Muscle of arm (tissue), 14 donors: ENCODE measurements around the gene SPHK2. TPM values are rescaled to one million over a fixed set of nuclear protein-coding genes. Genes with fewer than 3 reads are reported as not detected.
"Not testable (repeated sequence)": the region's sequence is repeated elsewhere in the genome, so short reads cannot be mapped to it uniquely, and the experiment has no call there.

ENCODE experiments used
- DNase-seq: peaks from one replicate; pipeline ENCODE4 v3.0.0-alpha.2; 2013
- long read RNA-seq, 11 donors: transcript quantifications; one replicate each; lab custom pipeline, GENCODE V29; 2026
- polyA plus RNA-seq, 12 donors: library from polyadenylated mRNA; unstranded; fragments of 120-200 nt; gene quantifications; one replicate each; pipeline ENCODE4 v1.2.1, GENCODE V29; 2013; ENCODE audit not compliant: insufficient read length in 12 of 12

Gene SPHK2
- polyA plus RNA-seq, result 10 to 100 TPM in 2 of 12 donors, 1 to 10 TPM in 9, not detected in 1; 5.5 to 27.2 (median 7.2) TPM
- long read RNA-seq, donor 1, transcript SPHK2-207 (1 exons, 1,786 nt), result major isoform, 5 of 7 reads
- long read RNA-seq, donor 1, partial matches to known transcripts, result 0 of 7 reads
- long read RNA-seq, donor 1, other reads (novel, unspliced or antisense), result 0 of 7 reads
- long read RNA-seq, donor 2, partial matches to known transcripts, result 0 of 6 reads
- long read RNA-seq, donor 2, other reads (novel, unspliced or antisense), result 5 of 6 reads
- long read RNA-seq, donor 3, partial matches to known transcripts, result 0 of 3 reads
- long read RNA-seq, donor 3, other reads (novel, unspliced or antisense), result 0 of 3 reads
- long read RNA-seq, donor 4, partial matches to known transcripts, result 0 of 2 reads
- long read RNA-seq, donor 4, other reads (novel, unspliced or antisense), result 0 of 2 reads
- long read RNA-seq, donor 5, partial matches to known transcripts, result 0 of 4 reads
- long read RNA-seq, donor 5, other reads (novel, unspliced or antisense), result 0 of 4 reads
- long read RNA-seq, donor 6, partial matches to known transcripts, result 0 of 3 reads
- long read RNA-seq, donor 6, other reads (novel, unspliced or antisense), result 0 of 3 reads
- long read RNA-seq, donor 7, partial matches to known transcripts, result 0 of 4 reads
- long read RNA-seq, donor 7, other reads (novel, unspliced or antisense), result 0 of 4 reads
- long read RNA-seq, donor 8, partial matches to known transcripts, result 0 of 3 reads
- long read RNA-seq, donor 8, other reads (novel, unspliced or antisense), result 0 of 3 reads
- long read RNA-seq, donor 9, partial matches to known transcripts, result 0 of 1 reads
- long read RNA-seq, donor 9, other reads (novel, unspliced or antisense), result 0 of 1 reads
- long read RNA-seq, donor 10, partial matches to known transcripts, result 6 of 22 reads
- long read RNA-seq, donor 10, other reads (novel, unspliced or antisense), result 15 of 22 reads
- long read RNA-seq, donor 11, partial matches to known transcripts, result 0 of 6 reads
- long read RNA-seq, donor 11, other reads (novel, unspliced or antisense), result 5 of 6 reads

- peak; percentile 100 for DNase-seq
Observed at GRCh38 chr19:48618916-48619691, at the start of gene SPHK2, which contains the start of gene RPL18. Gene SPHK2 (plus strand): TSS chr19:48619506. CDS start chr19:48620515, 1,009 bp downstream. Gene RPL18 (minus strand): TSS chr19:48619178. CDS start chr19:48619143, 35 bp downstream.

- peak; percentile 52 for DNase-seq
Observed at GRCh38 chr19:48569814-48570213, 49.5 kb upstream of the SPHK2 start.

- DNase-seq, result no peak
Observed at GRCh38 chr19:48571378-48572162, 47.7 kb upstream of the SPHK2 start.

DNA sequence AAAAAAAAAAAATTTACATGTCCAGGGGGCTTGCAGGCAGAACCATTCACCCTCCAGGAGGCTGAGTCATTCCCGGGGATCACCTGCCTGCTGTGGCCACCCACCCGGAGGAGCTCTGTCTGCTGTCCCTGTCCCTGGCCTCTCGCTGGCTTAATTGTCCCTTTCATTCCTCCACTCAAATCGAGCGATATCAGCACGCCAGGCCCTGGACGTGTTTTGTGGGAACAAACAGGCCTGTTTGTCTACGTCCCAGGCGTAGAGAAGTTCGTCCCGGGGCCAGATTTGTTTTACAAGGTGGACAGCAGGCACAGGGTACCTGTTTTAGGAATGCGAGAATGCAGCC is 46.2 kb upstream of the SPHK2 start:
- DNase-seq, result no peak

DNA sequence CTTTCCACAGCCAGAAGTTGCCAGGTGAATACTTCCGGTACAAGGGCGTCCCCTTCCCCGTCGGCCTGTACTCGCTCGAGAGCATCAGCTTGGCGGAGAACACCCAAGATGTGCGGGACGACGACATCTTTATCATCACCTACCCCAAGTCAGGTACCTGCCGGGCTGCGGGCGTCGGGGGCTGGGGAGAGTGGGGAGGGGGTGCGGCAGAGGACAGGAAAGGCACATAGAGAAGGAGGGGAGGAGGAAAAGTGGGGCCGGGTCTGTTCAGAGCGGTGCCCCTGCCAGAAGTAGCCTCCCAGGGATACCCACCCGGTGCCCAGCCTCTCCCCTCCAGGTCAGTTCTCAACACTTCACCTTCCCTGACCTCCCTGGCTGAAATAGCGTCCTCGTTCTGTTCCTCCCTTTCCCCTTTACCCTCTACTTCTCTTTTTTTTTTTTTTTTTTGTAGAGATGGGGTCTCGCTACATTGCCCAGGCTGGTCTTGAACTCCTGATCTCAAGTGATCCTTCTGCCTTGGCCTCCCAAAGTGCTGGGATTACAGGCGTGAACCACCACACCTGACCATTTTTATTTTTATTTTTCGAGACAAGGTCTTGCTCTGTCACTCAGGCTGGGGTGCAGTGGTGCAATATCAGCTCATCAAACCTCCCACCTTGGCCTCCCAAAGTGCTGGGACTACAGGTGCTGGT is 43.2 kb upstream of the SPHK2 start:
- DNase-seq, result no peak

DNA sequence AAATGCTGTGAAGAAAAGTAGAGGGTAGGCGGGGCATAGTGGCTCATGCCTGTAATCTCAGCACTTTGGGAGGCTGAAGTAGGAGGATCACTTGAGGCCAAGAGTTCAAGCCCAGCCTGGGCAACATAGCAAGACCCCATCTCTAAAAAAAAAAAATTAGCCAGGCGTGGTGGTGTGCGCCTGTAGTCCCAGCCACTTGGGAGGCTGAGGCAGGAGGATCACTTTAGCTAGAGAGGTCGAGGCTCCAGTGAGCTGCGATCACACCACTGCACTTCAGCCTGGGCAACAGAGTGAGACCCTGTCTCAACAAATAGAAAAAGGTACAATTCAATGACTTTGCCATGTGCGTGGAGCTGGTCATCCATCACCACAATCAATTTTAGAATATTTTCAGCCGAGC is 41.4 kb upstream of the SPHK2 start:
- DNase-seq, result not testable (repeated sequence)

DNA sequence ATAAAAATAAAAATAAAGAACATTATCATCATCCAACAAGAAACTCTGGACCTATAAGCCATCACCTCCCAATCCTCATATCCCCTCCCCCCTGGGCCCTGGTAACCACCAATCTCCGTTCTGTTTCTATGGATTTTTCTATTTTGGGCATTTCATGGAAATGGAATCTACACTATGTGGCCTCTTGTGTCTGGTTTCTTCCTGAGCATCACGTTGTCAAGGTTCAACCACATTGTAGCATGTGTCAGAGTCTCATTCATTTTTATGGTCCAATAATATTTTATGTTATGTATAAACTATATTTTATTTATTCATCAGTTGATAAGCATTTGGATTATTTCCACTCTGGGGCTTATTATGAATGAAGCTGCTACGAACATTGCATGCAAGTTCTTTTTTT is 40.4 kb upstream of the SPHK2 start:
- no peak for DNase-seq

DNA sequence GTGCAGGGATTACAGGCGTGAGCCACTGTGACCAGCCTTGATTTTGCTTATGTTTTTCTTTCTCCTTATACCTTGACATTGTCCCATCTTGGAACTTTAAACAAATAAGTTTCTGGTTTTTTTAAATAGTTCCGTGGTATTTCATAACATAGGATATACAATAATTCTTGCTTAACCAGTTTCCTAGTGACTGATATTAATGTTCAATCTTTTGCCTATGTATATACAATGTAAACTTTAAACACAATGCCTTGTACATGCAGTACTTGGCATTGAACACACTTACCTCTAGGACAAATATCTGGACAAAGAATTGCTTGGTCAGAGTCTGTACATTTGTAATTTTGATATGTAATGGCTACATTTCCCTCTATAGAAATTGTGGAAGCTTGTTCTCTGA is 37.1 kb upstream of the SPHK2 start:
- no peak for DNase-seq

DNA sequence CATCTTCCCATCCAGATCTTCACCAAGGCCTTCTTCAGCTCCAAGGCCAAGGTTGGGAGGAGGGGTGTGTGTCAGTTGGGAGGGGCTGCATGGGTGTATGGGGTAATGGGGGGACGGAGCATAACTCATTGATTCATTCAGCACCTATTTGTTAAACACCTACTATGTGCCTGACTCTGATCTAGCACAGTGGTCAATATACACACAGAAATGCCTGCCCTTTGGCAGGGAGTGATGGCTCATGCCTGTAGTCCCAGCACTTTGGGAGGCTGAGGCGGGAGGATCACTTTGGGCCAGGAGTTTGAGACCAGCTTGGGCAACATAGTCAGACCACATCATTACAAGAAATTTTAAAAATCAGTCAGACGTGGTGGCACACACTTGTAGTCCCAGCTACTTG is 31.9 kb upstream of the SPHK2 start:
- DNase-seq, result no peak

DNA sequence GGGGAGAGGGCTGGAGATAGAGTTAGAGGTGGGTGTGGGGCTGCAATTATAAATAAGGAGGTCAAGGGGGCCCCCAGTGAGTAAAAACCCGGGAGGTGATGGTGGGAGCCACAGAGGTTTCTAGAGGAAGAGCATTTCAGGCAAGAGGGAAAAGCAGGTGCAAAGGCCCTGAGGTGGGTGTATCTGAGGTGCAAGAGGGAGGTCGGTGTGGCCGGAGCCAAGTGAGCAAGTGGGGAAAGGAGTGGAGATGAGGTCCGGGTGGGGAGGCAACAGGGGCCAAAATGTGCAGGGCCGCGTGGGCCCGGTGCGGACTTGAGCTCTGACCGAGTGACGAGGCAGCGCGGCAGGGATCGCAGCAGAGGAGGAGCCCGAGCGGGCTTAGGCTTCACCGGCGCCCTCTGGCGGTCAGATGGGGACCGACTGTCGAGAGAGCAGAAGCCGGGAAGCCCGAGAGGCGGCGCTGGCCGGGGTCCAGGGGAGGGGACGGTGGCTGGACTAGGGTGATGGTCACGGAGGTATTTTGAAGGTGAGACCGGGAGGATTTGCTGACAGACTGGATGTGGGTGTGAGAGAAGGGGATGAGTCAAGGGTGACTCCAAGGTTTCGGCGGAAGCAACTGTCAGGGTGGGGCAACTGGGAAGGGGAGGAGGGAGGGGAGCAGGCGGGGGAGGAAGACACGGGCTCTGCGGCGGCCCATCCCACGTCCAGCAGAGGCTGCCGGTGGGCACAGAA is 30.5 kb upstream of the SPHK2 start:
- peak; percentile 87 for DNase-seq

GRCh38 chr19:48591021-48591420 is 28.3 kb upstream of the SPHK2 start:
- DNase-seq, result no peak

GRCh38 chr19:48595171-48595570 is 24.1 kb upstream of the SPHK2 start:
- DNase-seq, result no peak

- no peak for DNase-seq
Observed at GRCh38 chr19:48595833-48596232, 23.5 kb upstream of the SPHK2 start.

GRCh38 chr19:48596237-48596636 is 23.1 kb upstream of the SPHK2 start:
- DNase-seq, result no peak

DNA sequence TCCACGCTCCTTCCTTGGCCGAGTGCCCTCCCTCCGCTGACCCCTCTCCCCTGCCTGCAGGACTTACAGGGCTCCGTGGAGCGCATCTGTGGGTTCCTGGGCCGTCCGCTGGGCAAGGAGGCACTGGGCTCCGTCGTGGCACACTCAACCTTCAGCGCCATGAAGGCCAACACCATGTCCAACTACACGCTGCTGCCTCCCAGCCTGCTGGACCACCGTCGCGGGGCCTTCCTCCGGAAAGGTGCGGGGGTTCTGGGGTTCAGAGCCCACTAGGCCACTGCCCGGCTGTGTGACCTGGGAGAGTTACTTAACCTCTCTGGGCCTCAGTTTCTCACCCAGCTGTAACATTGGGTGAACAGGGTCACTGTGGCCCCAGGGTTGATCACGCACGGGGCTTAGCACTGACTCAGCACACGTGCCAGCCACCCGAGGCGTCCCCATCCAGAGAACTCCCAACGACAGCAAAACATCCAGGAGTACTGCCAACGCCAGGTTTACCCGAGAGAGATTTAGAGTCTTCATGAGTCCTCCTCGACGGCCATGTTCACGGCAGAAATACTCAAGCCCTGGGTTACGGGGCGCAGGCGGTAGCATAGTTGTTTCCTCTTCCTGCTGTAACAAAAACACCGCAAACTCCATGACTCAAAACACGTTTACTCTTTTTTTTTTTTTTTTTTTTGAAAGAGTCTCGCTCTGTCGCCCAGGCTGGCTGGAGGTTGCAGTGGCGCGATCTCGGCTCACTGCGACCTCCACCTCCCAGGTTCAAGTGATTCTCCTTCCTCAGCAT is 22.4 kb upstream of the SPHK2 start:
- DNase-seq, result no peak

DNA sequence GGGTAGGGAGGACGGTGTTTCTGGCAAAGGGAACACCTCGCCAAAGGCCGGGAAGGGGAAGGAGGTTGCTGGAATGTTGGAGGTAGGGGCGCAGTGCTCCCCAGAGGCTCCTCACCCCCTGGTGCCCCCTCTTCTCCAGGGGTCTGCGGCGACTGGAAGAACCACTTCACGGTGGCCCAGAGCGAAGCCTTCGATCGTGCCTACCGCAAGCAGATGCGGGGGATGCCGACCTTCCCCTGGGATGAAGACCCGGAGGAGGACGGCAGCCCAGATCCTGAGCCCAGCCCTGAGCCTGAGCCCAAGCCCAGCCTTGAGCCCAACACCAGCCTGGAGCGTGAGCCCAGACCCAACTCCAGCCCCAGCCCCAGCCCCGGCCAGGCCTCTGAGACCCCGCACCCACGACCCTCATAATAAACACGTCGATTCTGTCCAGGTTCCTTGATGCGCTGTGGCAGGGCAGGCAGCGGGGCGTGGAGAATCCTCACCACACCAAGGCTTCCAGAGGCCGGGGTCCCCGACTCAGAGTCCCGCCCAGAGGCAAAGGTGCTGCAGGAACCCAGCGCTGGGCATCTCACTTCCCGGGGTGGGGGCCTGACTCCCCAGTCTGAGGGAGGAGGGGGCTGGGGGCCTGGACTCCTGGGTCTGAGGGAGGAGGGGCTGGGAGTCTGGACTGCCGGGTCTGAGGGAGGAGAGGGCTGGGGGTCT is 20.2 kb upstream of the SPHK2 start:
- no peak for DNase-seq

GRCh38 chr19:48600679-48601417 is 18.5 kb upstream of the SPHK2 start:
- DNase-seq, result no peak
